K562 (cell line): Measurements from ENCODE around the gene MBD1. TPM values are rescaled to one million over a fixed set of nuclear protein-coding genes. Genes with fewer than 3 reads are reported as not detected.

Source experiments
- ATAC-seq: fragments of 200-7000 bp; cut with Tn5 transposase; 3 replicates; pipeline ENCODE4 v1.9.1; 2020; ENCODE audit warnings: moderate library complexity
- BruUV-seq: library from RNA; stranded (reverse); fragments of 400-500 nt; replicated peaks from 2 replicates; lab custom pipeline; 2021; lab: Mats Ljungman, UMichigan
- CTCF ChIA-PET: fragments of 300-600 bp; formaldehyde crosslinking; extraction: SDS; loops from one replicate; lab custom pipeline; 2021; ENCODE audit warnings: low intra/inter-chr PET ratio; lab: Yijun Ruan, JAX
- POLR2A ChIA-PET: fragments of 300-600, 350-650 bp; sonication (Branson Sonifier 250); formaldehyde crosslinking; extraction: SDS; loops from one replicate; lab custom pipeline; 2021; ENCODE audit warnings: antibody characterized with exemption, inconsistent platforms; lab: Yijun Ruan, JAX
- DNase-seq, 4 experiments: peaks; one replicate each; pipeline versions ENCODE4 v3.0.0 to v3.0.0-alpha.2; 2011 to 2018; ENCODE audit warnings: low spot score in 3 of 4, mixed read lengths in 3 of 4; ENCODE audit errors: extremely low read depth in 1 of 4
- FAIRE-seq: peaks from 2 replicates; lab custom pipeline; 2011; peaks lifted over from hg19 to GRCh38; lab: Jason Lieb, UNC
- H2AFZ ChIP-seq: 2 replicates; pipeline ENCODE4 v1.6.0; 2011; ENCODE audit warnings: low read depth, low read length, control low read depth, inconsistent platforms
- H3K27ac ChIP-seq: fragments of 200-600 bp; 3 replicates; pipeline ENCODE4 v1.8.0; 2011; ENCODE audit warnings: low read depth, mild to moderate bottlenecking, control low read depth, inconsistent platforms, low read length, moderate library complexity, mixed read lengths; ENCODE audit errors: extremely low read depth
- H3K27me3 ChIP-seq, 2 experiments: fragments of 300-600 bp in 1 of 2; 2 replicates in 1 of 2; 3 replicates in 1 of 2; pipeline versions ENCODE4 v1.6.0 to v1.8.0; 2011; ENCODE audit warnings: inconsistent platforms in 2 of 2, low read length in 2 of 2, mild to moderate bottlenecking in 1 of 2, mixed read lengths in 1 of 2, moderate library complexity in 1 of 2; ENCODE audit not compliant: control insufficient read depth in 2 of 2, insufficient read depth in 2 of 2
- H3K36me3 ChIP-seq: fragments of 300-600 bp; 3 replicates; pipeline ENCODE4 v1.8.0; 2011; ENCODE audit warnings: mild to moderate bottlenecking, low read length, inconsistent platforms; ENCODE audit not compliant: control insufficient read depth, insufficient read depth
- H3K4me1 ChIP-seq, 2 experiments: fragments of 200-600 bp in 1 of 2; replicated peaks in 1 of 2; 2 replicates in 1 of 2; 3 replicates in 1 of 2; pipeline versions ENCODE4 v1.5.1 to v1.8.0; 2011; ENCODE audit warnings: inconsistent platforms in 2 of 2, low read length in 2 of 2, mild to moderate bottlenecking in 1 of 2, mixed read lengths in 1 of 2, moderate library complexity in 1 of 2; ENCODE audit not compliant: control insufficient read depth in 2 of 2, insufficient read depth in 2 of 2
- H3K4me2 ChIP-seq: 2 replicates; pipeline ENCODE4 v1.6.1; 2011; ENCODE audit warnings: low read length, control low read depth, inconsistent platforms, mixed read lengths; ENCODE audit not compliant: insufficient read depth
- H3K4me3 ChIP-seq: fragments of 200-600 bp; sonication (generic), shearing (Covaris generic); 2 replicates; pipeline ENCODE4 v1.5.1; 2016; ENCODE audit warnings: control low read depth, inconsistent platforms
- H3K79me2 ChIP-seq: fragments of 200-600 bp; 3 replicates; pipeline ENCODE4 v1.8.0; 2011; ENCODE audit warnings: low read length, inconsistent platforms; ENCODE audit not compliant: control insufficient read depth, insufficient read depth
- H3K9ac ChIP-seq, 2 experiments: 2 replicates each; pipeline versions ENCODE4 v1.6.0 to v1.6.1; 2011; ENCODE audit warnings: low read depth in 2 of 2, low read length in 2 of 2, control low read depth in 1 of 2, inconsistent platforms in 1 of 2, mild to moderate bottlenecking in 1 of 2, mixed read lengths in 1 of 2; ENCODE audit not compliant: insufficient read depth in 1 of 2
- H3K9me1 ChIP-seq: one replicate; pipeline ENCODE4 v1.6.0; 2011; ENCODE audit warnings: inconsistent platforms, mild to moderate bottlenecking, low read length, moderate library complexity; ENCODE audit not compliant: control insufficient read depth, insufficient read depth
- H3K9me3 ChIP-seq: replicated peaks from 2 replicates; pipeline ENCODE4 v1.5.1; 2011; ENCODE audit warnings: low read depth, low read length, inconsistent platforms; ENCODE audit not compliant: control insufficient read depth, insufficient read depth
- H4K20me1 ChIP-seq: replicated peaks from 2 replicates; pipeline ENCODE4 v1.6.1; 2011; ENCODE audit warnings: low read length, inconsistent platforms, mixed read lengths; ENCODE audit not compliant: control insufficient read depth, insufficient read depth
- ARID3B ChIP-seq: fragments of 250-450 bp; sonication (Bioruptor Pico); IDR thresholded peaks from 2 replicates; pipeline ENCODE4 v1.4.0; 2020; ENCODE audit warnings: borderline replicate concordance
- BCOR ChIP-seq: fragments of 450-650 bp; IDR thresholded peaks from 2 replicates; pipeline ENCODE4 v1.6.1; 2016
- C11orf30 ChIP-seq: fragments of 450-650 bp; IDR thresholded peaks from 2 replicates; pipeline ENCODE4 v1.6.1; 2016; ENCODE audit warnings: low read depth, mild to moderate bottlenecking
- ELF2 ChIP-seq: fragments of 250-450 bp; sonication (Bioruptor Pico); IDR thresholded peaks from 2 replicates; pipeline ENCODE4 v1.5.0; 2021; ENCODE audit warnings: mild to moderate bottlenecking
- HMG20B ChIP-seq: fragments of 250-450 bp; sonication (Bioruptor Pico); IDR thresholded peaks from 2 replicates; pipeline ENCODE4 v1.5.0; 2021; ENCODE audit warnings: mild to moderate bottlenecking
- MEF2A ChIP-seq: IDR thresholded peaks from 2 replicates; pipeline ENCODE4 v1.6.1; 2011; ENCODE audit warnings: low read depth, mild to moderate bottlenecking, low read length, moderate library complexity; ENCODE audit not compliant: control insufficient read depth
- PML ChIP-seq: IDR thresholded peaks from 2 replicates; pipeline ENCODE4 v1.6.1; 2012; ENCODE audit warnings: low read length, inconsistent platforms
- RCOR1 ChIP-seq, 2 experiments: IDR thresholded peaks; 2 replicates each; pipeline ENCODE4 v1.6.1; 2012; ENCODE audit warnings: low read depth in 2 of 2, low read length in 2 of 2, borderline replicate concordance in 1 of 2, improper control_type of control experiment in 1 of 2
- TCF3 ChIP-seq: sonication (generic); formaldehyde crosslinking; IDR thresholded peaks from 2 replicates; pipeline ENCODE4 v1.4.0; 2020; ENCODE audit warnings: mild to moderate bottlenecking, missing genetic modification reagents
- ZBTB33 ChIP-seq: sonication (generic); formaldehyde crosslinking; IDR thresholded peaks from 2 replicates; pipeline ENCODE4 v1.8.1; 2023; ENCODE audit warnings: mild to moderate bottlenecking, missing genetic modification reagents
- ZNF140 ChIP-seq: fragments of 250-450 bp; sonication (Bioruptor Pico); IDR thresholded peaks from 2 replicates; pipeline ENCODE4 v1.8.0; 2021; ENCODE audit warnings: moderate library complexity, mild to moderate bottlenecking, inconsistent platforms
- ZNF24 ChIP-seq: fragments of 450-650 bp; IDR thresholded peaks from 2 replicates; pipeline ENCODE4 v1.6.1; 2016
- ZNF280B ChIP-seq: fragments of 250-450 bp; sonication (Bioruptor Pico); IDR thresholded peaks from 2 replicates; pipeline ENCODE4 v1.5.1; 2021; ENCODE audit warnings: mild to moderate bottlenecking
- WGBS: fragments of 100-300 bp; shearing (Covaris generic); methylation state at CpG from one replicate; pipeline ENCODE4 v1.1.6; 2016; ENCODE audit warnings: low coverage, mixed read lengths; ENCODE audit not compliant: insufficient coverage; ENCODE audit errors: missing lambda C conversion rate; 5-methylcytosine and 5-hydroxymethylcytosine counted together
- in situ Hi-C: fragments of 300-500 bp; cut with MboI; formaldehyde crosslinking; loops from 4 replicates; pipeline ENCODE4 v1.15.0; 2018; ENCODE audit warnings: inconsistent platforms, mixed read lengths
- intact Hi-C: fragments of 100-400 bp; cut with micrococcal nuclease; formaldehyde crosslinking; loops from 2 replicates; pipeline ENCODE4 v1.14.2; 2022
- polyA plus RNA-seq, 8 experiments: library from polyadenylated mRNA; depleted of rRNA in 4 of 8; stranded (reverse) in 5 of 8; unstranded in 3 of 8; fragments of >200 nt; fragmentation: Nextera tagmentation in 2 of 8; fragmentation: Illumina TruSeq in 1 of 8; extraction: Ambion mirVana in 2 of 8; extraction: Trizol in 1 of 8; gene quantifications; 2 replicates each; pipeline versions ENCODE4 v1.2.1 to v1.2.3, GENCODE V29; 2011 to 2014; ENCODE audit warnings: inconsistent platforms in 1 of 8, missing spikeins in 1 of 8
- total RNA-seq, 7 experiments: library from RNA; depleted of rRNA in 6 of 7; stranded (reverse); fragments of >200 nt in 6 of 7; fragmentation: Illumina TruSeq in 2 of 7; extraction: Trizol in 2 of 7; gene quantifications; 2 replicates each; pipeline versions ENCODE4 v1.2.1 to v1.2.3, GENCODE V29; 2011 to 2021; ENCODE audit warnings: low replicate concordance in 1 of 7

MBD1 gene
- total and polyA plus RNA-seq, 9 of the 15 experiments (the other 6 are each of a cell fraction or from before 2014, with no cell fraction given) = 3.0 to 59.7 (median 31.7) TPM

GRCh38 chr18:50262977-50263376 is 18.3 kb downstream of the MBD1 start:
- ATAC-seq (no peak), DNase-seq (no peak), FAIRE-seq (no peak)
- Histone ChIP-seq H3K36me3 (peaks cover 10% of the 10 kb centered on the region; the same call in 1 of the 3 replicates), H3K27me3 (no peaks in the 10 kb centered on the region), H3K9me1 (no peaks in the 10 kb centered on the region), H3K79me2 (no peaks in the 10 kb centered on the region), H3K27ac (no peak overlapping the region), H2AFZ (no peak overlapping the region), H3K9ac (no peak overlapping the region), H3K4me1 (peaks cover 0 to 5% of the 10 kb centered on the region in 2 experiments; a peak in 1 of 5 replicates), H4K20me1 (no peaks in the 10 kb centered on the region), H3K4me2 (no peak overlapping the region), H3K9me3 (peaks cover 4% of the 10 kb centered on the region), H3K4me3 (no peak overlapping the region)
- TF ChIP-seq MEF2A (no peak), HMG20B (CRISPR knock-in tag) (no peak), ZNF24 (peak; percentile 68), ARID3B (no peak)
- intact Hi-C loops = no loop called here
- BruUV-seq = no TSS peak
- CTCF ChIA-PET = no interaction called here
- in situ Hi-C loops = no loop called here
- POLR2A ChIA-PET = interaction anchor here (1.1 kb wide), 1 partner anchor 18 kb away, joined by 3 read pairs; the partner anchor contains the start of gene MBD1

GRCh38 chr18:50250935-50251334 is 30.4 kb downstream of the MBD1 start:
- no TSS peak for BruUV-seq
- in situ Hi-C loops (no loop called here), intact Hi-C loops (no loop called here)
- H3K4me1 ChIP-seq = no peaks in the 10 kb centered on the region
- no peaks in the 10 kb centered on the region for H3K9me3 ChIP-seq
- H3K9me1 ChIP-seq = no peaks in the 10 kb centered on the region
- no peaks in the 10 kb centered on the region for H4K20me1 ChIP-seq
- no peak overlapping the region for H3K27ac ChIP-seq
- H3K4me2 ChIP-seq = no peak overlapping the region
- FAIRE-seq (no peak), ATAC-seq (no peak), DNase-seq (no peak)
- no peak overlapping the region for H2AFZ ChIP-seq
- H3K79me2 ChIP-seq = no peaks in the 10 kb centered on the region
- no peaks in the 10 kb centered on the region for H3K36me3 ChIP-seq
- ChIA-PET CTCF (no interaction called here), POLR2A (no interaction called here)
- no peak overlapping the region for H3K9ac ChIP-seq
- H3K4me3 ChIP-seq = no peak overlapping the region
- 41% methylated on average over 3 of the region's 3 CpGs for WGBS
- no peaks in the 10 kb centered on the region for H3K27me3 ChIP-seq
- no peak for TF ChIP-seq ZBTB33 (CRISPR knock-in tag)
- TF ChIP-seq TCF3 = no peak
- TF ChIP-seq ELF2 (CRISPR knock-in tag) = no peak
- TF ChIP-seq BCOR = no peak
- no peak for TF ChIP-seq ZNF140 (CRISPR knock-in tag)
- no peak for TF ChIP-seq RCOR1 (IDR thresholded peaks at IDR 0.05; ENCODE audit: borderline replicate concordance in 1 of 2, low read depth in 2 of 2, low read length in 2 of 2)
- TF ChIP-seq C11orf30 = peak; percentile 64; the same call in 1 of the 2 replicates
- no peak for TF ChIP-seq PML
- no peak for TF ChIP-seq ZNF280B
